ENCODE results near the gene HMGN4.

Gene HMGN4

GRCh38 chr6:26536571-26537159, 1.5 kb upstream of the HMGN4 start:
- peak overlapping the region; percentile 93 for H3K27ac ChIP-seq (replicated peaks)
- H3K4me3 ChIP-seq (replicated peaks; ENCODE audit: insufficient read depth, low read length): peak overlapping the region; percentile 61
- H3K27me3 ChIP-seq (ENCODE audit: insufficient read depth, poor library complexity, severe bottlenecking): no peaks in the 10 kb centered on the region
- DNase-seq (ENCODE audit: low read depth in 1 of 2, low spot score in 1 of 2): peak in 1 of 2 experiments; percentile 47
- TF ChIP-seq GABPA (IDR thresholded peaks at IDR 0.05; ENCODE audit: low read depth) (no peak), SPI1 (IDR thresholded peaks at IDR 0.05; ENCODE audit: borderline replicate concordance, low read depth) (no peak), CTCF (IDR thresholded peaks at IDR 0.05; ENCODE audit: insufficient read depth, low read length) (no peak), REST (IDR thresholded peaks at IDR 0.05; ENCODE audit: insufficient replicate concordance, low read depth) (no peak)

- peak; percentile 94 to 96 for DNase-seq (ENCODE audit: low read depth in 1 of 2, low spot score in 1 of 2)
- TF ChIP-seq SPI1 (IDR thresholded peaks at IDR 0.05; ENCODE audit: borderline replicate concordance, low read depth): no peak
- TF ChIP-seq POLR2AphosphoS5 (IDR thresholded peaks at IDR 0.05; ENCODE audit: low read depth): peak; percentile 62
- TF ChIP-seq GABPA (IDR thresholded peaks at IDR 0.05; ENCODE audit: low read depth): 0 out of 2 replicates have a peak, but pooled peaks have one; percentile 26
- no peak for TF ChIP-seq REST (IDR thresholded peaks at IDR 0.05; ENCODE audit: insufficient replicate concordance, low read depth)
- Histone ChIP-seq H3K27ac (replicated peaks) (peak overlapping the region; percentile 93), H3K4me3 (replicated peaks; ENCODE audit: insufficient read depth, low read length) (peak overlapping the region; percentile 61), H3K27me3 (ENCODE audit: insufficient read depth, poor library complexity, severe bottlenecking) (no peaks in the 10 kb centered on the region)
Measured at GRCh38 chr6:26537160-26537845, 863 bp upstream of the HMGN4 start.

- TF ChIP-seq GABPA (IDR thresholded peaks at IDR 0.05; ENCODE audit: low read depth) (no peak), POLR2AphosphoS5 (IDR thresholded peaks at IDR 0.05; ENCODE audit: low read depth) (no peak), SPI1 (IDR thresholded peaks at IDR 0.05; ENCODE audit: borderline replicate concordance, low read depth) (no peak), REST (IDR thresholded peaks at IDR 0.05; ENCODE audit: insufficient replicate concordance, low read depth) (no peak), CTCF (IDR thresholded peaks at IDR 0.05; ENCODE audit: insufficient read depth, low read length) (no peak)
- Histone ChIP-seq H3K4me3 (replicated peaks; ENCODE audit: insufficient read depth, low read length) (peak overlapping the region; percentile 61), H3K27ac (replicated peaks) (peak overlapping the region; percentile 93), H3K27me3 (ENCODE audit: insufficient read depth, poor library complexity, severe bottlenecking) (no peaks in the 10 kb centered on the region)
- peak in 1 of 2 experiments; percentile 11 for DNase-seq (ENCODE audit: low read depth in 1 of 2, low spot score in 1 of 2)
Measured at GRCh38 chr6:26538572-26538902, 371 bp downstream of the HMGN4 start.
